ENCODE data around the gene NEFH.

DNA sequence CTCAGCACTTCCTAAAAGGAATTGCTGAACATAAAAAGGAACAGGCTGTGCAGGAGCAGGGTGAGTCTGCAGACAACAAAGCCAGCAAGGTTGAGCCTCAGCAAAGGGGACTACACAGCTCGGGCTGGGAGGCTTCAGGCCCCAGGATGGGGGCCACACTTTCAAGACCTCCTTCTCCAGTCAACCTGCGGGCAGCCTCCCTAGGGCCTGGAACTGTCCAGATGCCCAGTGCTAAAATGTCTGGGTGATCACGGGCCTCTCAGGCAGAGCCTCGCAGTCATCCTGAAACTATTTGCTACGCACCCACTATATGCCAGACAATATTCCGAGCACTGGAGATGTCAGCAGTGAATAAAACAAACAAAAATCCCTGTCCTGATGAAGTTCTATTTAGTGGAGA, 3.9 kb upstream of the NEFH start:
- TF ChIP-seq, protein P1, sequence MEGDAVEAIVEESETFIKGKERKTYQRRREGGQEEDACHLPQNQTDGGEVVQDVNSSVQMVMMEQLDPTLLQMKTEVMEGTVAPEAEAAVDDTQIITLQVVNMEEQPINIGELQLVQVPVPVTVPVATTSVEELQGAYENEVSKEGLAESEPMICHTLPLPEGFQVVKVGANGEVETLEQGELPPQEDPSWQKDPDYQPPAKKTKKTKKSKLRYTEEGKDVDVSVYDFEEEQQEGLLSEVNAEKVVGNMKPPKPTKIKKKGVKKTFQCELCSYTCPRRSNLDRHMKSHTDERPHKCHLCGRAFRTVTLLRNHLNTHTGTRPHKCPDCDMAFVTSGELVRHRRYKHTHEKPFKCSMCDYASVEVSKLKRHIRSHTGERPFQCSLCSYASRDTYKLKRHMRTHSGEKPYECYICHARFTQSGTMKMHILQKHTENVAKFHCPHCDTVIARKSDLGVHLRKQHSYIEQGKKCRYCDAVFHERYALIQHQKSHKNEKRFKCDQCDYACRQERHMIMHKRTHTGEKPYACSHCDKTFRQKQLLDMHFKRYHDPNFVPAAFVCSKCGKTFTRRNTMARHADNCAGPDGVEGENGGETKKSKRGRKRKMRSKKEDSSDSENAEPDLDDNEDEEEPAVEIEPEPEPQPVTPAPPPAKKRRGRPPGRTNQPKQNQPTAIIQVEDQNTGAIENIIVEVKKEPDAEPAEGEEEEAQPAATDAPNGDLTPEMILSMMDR (IDR thresholded peaks at IDR 0.05; ENCODE audit: low read depth, low read length) = no peak
- TF ChIP-seq EZH2phosphoT487 (IDR thresholded peaks at IDR 0.05; ENCODE audit: low read depth) = no peak
